SK-N-SH (cell line): ENCODE measurements around the gene UBXN6. TPM values are rescaled to one million over a fixed set of nuclear protein-coding genes. Genes with fewer than 3 reads are reported as not detected.

ENCODE experiments used
- CTCF ChIA-PET: fragments of 300-600, 350-600 bp; formaldehyde crosslinking; extraction: SDS; loops from one replicate; lab custom pipeline; 2021; lab: Yijun Ruan, JAX
- POLR2A ChIA-PET: fragments of 350-600 bp; sonication (Branson Sonifier 250); formaldehyde crosslinking; extraction: SDS; loops from one replicate; lab custom pipeline; 2020; ENCODE audit warnings: antibody characterized with exemption, inconsistent platforms; lab: Yijun Ruan, JAX
- DNase-seq: peaks from one replicate; pipeline ENCODE4 v3.0.0; 2012
- H2AFZ ChIP-seq: fragments of 200-600 bp; sonication (generic); 2 replicates; pipeline ENCODE4 v1.8.1; 2016; ENCODE audit warnings: antibody characterized with exemption, mild to moderate bottlenecking, low read depth
- H3F3A ChIP-seq: fragments of 200-600 bp; sonication (generic); replicated peaks from 2 replicates; pipeline ENCODE3; 2016; ENCODE audit warnings: antibody characterized with exemption, mild to moderate bottlenecking; ENCODE audit not compliant: insufficient read depth
- H3K27ac ChIP-seq, 2 experiments: fragments of 200-500 bp in 1 of 2; fragments of 200-600 bp in 1 of 2; sonication (Bioruptor generic) in 1 of 2; sonication (generic), shearing (Covaris generic) in 1 of 2; 2 replicates each; pipeline versions ENCODE4 v1.5.1 to v1.6.1; 2014 to 2016; ENCODE audit warnings: low read depth in 2 of 2, inconsistent platforms in 1 of 2, low read length in 1 of 2, mild to moderate bottlenecking in 1 of 2, mixed read lengths in 1 of 2
- H3K27me3 ChIP-seq: fragments of 200-600 bp; sonication (generic), shearing (Covaris generic); 2 replicates; pipeline ENCODE4 v1.6.1; 2016; ENCODE audit warnings: mixed run types; ENCODE audit not compliant: insufficient read depth
- H3K36me3 ChIP-seq, 2 experiments: fragments of 200-500 bp in 1 of 2; fragments of 200-600 bp in 1 of 2; sonication (Bioruptor generic) in 1 of 2; sonication (generic) in 1 of 2; replicated peaks in 1 of 2; 2 replicates each; pipeline versions ENCODE3 to v1.5.1; 2014 to 2016; ENCODE audit warnings: low read length in 1 of 2, mild to moderate bottlenecking in 1 of 2; ENCODE audit not compliant: insufficient read depth in 2 of 2, control insufficient read depth in 1 of 2
- H3K4me1 ChIP-seq, 2 experiments: fragments of 200-500 bp in 1 of 2; fragments of 200-600 bp in 1 of 2; sonication (Bioruptor generic) in 1 of 2; sonication (generic), shearing (Covaris generic) in 1 of 2; 2 replicates each; pipeline versions ENCODE4 v1.5.1 to v1.6.1; 2014 to 2016; ENCODE audit warnings: low read depth in 1 of 2, low read length in 1 of 2, mixed run types in 1 of 2; ENCODE audit not compliant: insufficient read depth in 2 of 2, control insufficient read depth in 1 of 2
- H3K4me2 ChIP-seq: fragments of 200-600 bp; sonication (generic), shearing (Covaris generic); 2 replicates; pipeline ENCODE4 v1.6.1; 2017; ENCODE audit warnings: mixed run types
- H3K4me3 ChIP-seq, 2 experiments: fragments of 200-500 bp in 1 of 2; fragments of 200-600 bp in 1 of 2; sonication (Bioruptor generic) in 1 of 2; sonication (generic), shearing (Covaris generic) in 1 of 2; 2 replicates each; pipeline versions ENCODE4 v1.5.1 to v1.8.1; 2014 to 2016; ENCODE audit warnings: low read depth in 2 of 2, inconsistent platforms in 1 of 2, low read length in 1 of 2, mild to moderate bottlenecking in 1 of 2, mixed read lengths in 1 of 2, moderate library complexity in 1 of 2
- H3K79me2 ChIP-seq: fragments of 200-600 bp; sonication (generic); 2 replicates; pipeline ENCODE4 v1.8.1; 2017; ENCODE audit warnings: mild to moderate bottlenecking; ENCODE audit not compliant: insufficient read depth
- H3K9ac ChIP-seq: fragments of 200-600 bp; sonication (generic); 2 replicates; pipeline ENCODE4 v1.6.1; 2017; ENCODE audit warnings: mixed run types
- H3K9me2 ChIP-seq: fragments of 200-600 bp; sonication (generic); 2 replicates; pipeline ENCODE4 v1.6.1; 2017; ENCODE audit warnings: mixed run types
- H3K9me3 ChIP-seq: fragments of 200-600 bp; sonication (generic); 2 replicates; pipeline ENCODE4 v1.6.1; 2017; ENCODE audit warnings: mixed run types, mild to moderate bottlenecking, moderate library complexity
- H4K20me1 ChIP-seq: fragments of 200-600 bp; sonication (generic); 2 replicates; pipeline ENCODE4 v1.6.1; 2017; ENCODE audit warnings: mild to moderate bottlenecking, mixed run types; ENCODE audit not compliant: insufficient read depth
- CHD2 ChIP-seq: fragments of 150-350 bp; IDR thresholded peaks from 2 replicates; pipeline ENCODE4 v1.6.1; 2018; ENCODE audit warnings: low read length; ENCODE audit not compliant: partially characterized antibody
- CTCF ChIP-seq: fragments of 200-600 bp; sonication (generic); IDR thresholded peaks from 2 replicates; pipeline ENCODE4 v1.6.1; 2017; ENCODE audit warnings: antibody characterized with exemption, mild to moderate bottlenecking, moderate library complexity
- FOXJ3 ChIP-seq: sonication (generic); formaldehyde crosslinking; IDR thresholded peaks from 2 replicates; pipeline ENCODE4 v1.5.1; 2020; ENCODE audit warnings: mild to moderate bottlenecking, missing genetic modification reagents
- FOXM1 ChIP-seq: IDR thresholded peaks from 2 replicates; pipeline ENCODE4 v1.4.0; 2012; ENCODE audit warnings: low read depth, mild to moderate bottlenecking
- GABPA ChIP-seq: IDR thresholded peaks from 2 replicates; pipeline ENCODE4 v1.4.0; 2012; ENCODE audit warnings: low read depth, mild to moderate bottlenecking
- GATA2 ChIP-seq: sonication (generic); formaldehyde crosslinking; IDR thresholded peaks from 2 replicates; pipeline ENCODE4 v1.5.0; 2020; ENCODE audit warnings: mild to moderate bottlenecking, missing genetic modification reagents
- JUND ChIP-seq: IDR thresholded peaks from 2 replicates; pipeline ENCODE4 v1.4.0; 2012
- MAX ChIP-seq: IDR thresholded peaks from 2 replicates; pipeline ENCODE4 v1.4.0; 2012; ENCODE audit warnings: low read depth
- MXI1 ChIP-seq: IDR thresholded peaks from 2 replicates; pipeline ENCODE4 v1.6.1; 2012; ENCODE audit warnings: mild to moderate bottlenecking, low read depth, low read length, improper control_type of control experiment
- NFIC ChIP-seq: IDR thresholded peaks from 2 replicates; pipeline ENCODE4 v1.4.0; 2012; ENCODE audit warnings: borderline replicate concordance
- NRF1 ChIP-seq: IDR thresholded peaks from 2 replicates; pipeline ENCODE4 v1.6.1; 2012; ENCODE audit warnings: low read depth, mild to moderate bottlenecking, low read length
- PBX3 ChIP-seq: IDR thresholded peaks from 2 replicates; pipeline ENCODE4; 2012
- POLR2AphosphoS5 ChIP-seq: IDR thresholded peaks from 2 replicates; pipeline ENCODE4 v1.6.1; 2012; ENCODE audit warnings: low read depth, low read length
- RAD21 ChIP-seq: IDR thresholded peaks from 2 replicates; pipeline ENCODE4 v1.6.1; 2012; ENCODE audit warnings: mild to moderate bottlenecking, low read length
- RFX5 ChIP-seq: IDR thresholded peaks from 2 replicates; pipeline ENCODE4 v1.6.1; 2012; ENCODE audit warnings: mild to moderate bottlenecking, improper control_type of control experiment, low read length
- SIN3A ChIP-seq: IDR thresholded peaks from 2 replicates; pipeline ENCODE4 v1.6.1; 2012; ENCODE audit warnings: low read depth, mild to moderate bottlenecking, low read length, moderate library complexity, borderline replicate concordance
- SMC3 ChIP-seq: IDR thresholded peaks from 2 replicates; pipeline ENCODE4 v1.6.1; 2012; ENCODE audit warnings: low read depth, low read length, improper control_type of control experiment
- WGBS: methylation state at CpG from one replicate; pipeline ENCODE4 v1.1.6; 2017; ENCODE audit warnings: low lambda C conversion rate; 5-methylcytosine and 5-hydroxymethylcytosine counted together
- polyA plus RNA-seq, 3 experiments: library from polyadenylated mRNA; depleted of rRNA; stranded (reverse); fragments of >200 nt; gene quantifications; 2 replicates each; pipeline ENCODE4 v1.2.3, GENCODE V29; 2012
- TF ChIP-seq, protein P1 (sequence below): fragments of 150-350 bp; IDR thresholded peaks from 2 replicates; pipeline ENCODE4 v1.6.1; 2016; ENCODE audit warnings: mild to moderate bottlenecking, low read depth, low read length

Gene UBXN6
- polyA plus RNA-seq, 1 of the 3 experiments (the other 2 are of a cell fraction), result 110 TPM

DNA sequence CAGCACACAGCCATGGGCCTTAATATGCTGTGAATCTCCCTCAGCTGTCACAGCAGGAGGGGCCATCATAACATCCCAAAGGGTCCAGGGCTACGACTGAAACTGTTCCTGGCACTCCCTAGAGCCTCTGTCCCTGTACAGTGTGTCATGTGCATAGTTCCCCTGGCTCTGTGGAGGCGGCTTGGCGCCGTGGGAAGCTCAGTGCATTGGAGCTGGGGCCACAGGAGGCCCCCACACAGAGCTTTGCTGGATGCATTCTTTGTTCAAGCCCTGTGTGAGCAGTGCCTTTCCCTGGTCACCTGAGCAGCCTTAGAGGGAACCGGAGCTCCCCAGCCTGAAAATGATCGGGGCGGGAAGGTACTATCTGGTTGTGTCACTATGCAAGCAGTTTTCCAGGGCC, 21.4 kb downstream of the UBXN6 start:
- POLR2A ChIA-PET, result no interaction called here

More for the DNA sequence above, 21.4 kb downstream of the UBXN6 start:
- no peaks in the 10 kb centered on the region for H3K9me3 ChIP-seq
- H3K36me3 ChIP-seq, result peaks cover 0 to 14% of the 10 kb centered on the region in 2 experiments
- no peaks in the 10 kb centered on the region for H3K9me2 ChIP-seq
- 95% methylated on average over 7 of the region's 7 CpGs for WGBS
- no peaks in the 10 kb centered on the region for H4K20me1 ChIP-seq
- H3K27ac ChIP-seq, result no peak overlapping the region
- H2AFZ ChIP-seq, result no peak overlapping the region
- no peaks in the 10 kb centered on the region for H3K4me1 ChIP-seq
- H3F3A ChIP-seq, result no peaks in the 10 kb centered on the region
- no peak overlapping the region for H3K4me2 ChIP-seq
- TF ChIP-seq RFX5 (no peak), NRF1 (no peak), GABPA (no peak), PBX3 (no peak), MXI1 (no peak), CHD2 (no peak), NFIC (no peak), GATA2 (CRISPR knock-in tag) (no peak), FOXJ3 (CRISPR knock-in tag) (no peak), RAD21 (no peak), CTCF (no peak), MAX (no peak), JUND (no peak), FOXM1 (no peak), SIN3A (no peak), SMC3 (no peak), POLR2AphosphoS5 (no peak)
- TF ChIP-seq, protein P1, sequence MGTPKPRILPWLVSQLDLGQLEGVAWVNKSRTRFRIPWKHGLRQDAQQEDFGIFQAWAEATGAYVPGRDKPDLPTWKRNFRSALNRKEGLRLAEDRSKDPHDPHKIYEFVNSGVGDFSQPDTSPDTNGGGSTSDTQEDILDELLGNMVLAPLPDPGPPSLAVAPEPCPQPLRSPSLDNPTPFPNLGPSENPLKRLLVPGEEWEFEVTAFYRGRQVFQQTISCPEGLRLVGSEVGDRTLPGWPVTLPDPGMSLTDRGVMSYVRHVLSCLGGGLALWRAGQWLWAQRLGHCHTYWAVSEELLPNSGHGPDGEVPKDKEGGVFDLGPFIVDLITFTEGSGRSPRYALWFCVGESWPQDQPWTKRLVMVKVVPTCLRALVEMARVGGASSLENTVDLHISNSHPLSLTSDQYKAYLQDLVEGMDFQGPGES, result no peak
- no peaks in the 10 kb centered on the region; the same call in 1 of the 2 replicates for H3K79me2 ChIP-seq
- no peak overlapping the region for H3K9ac ChIP-seq
- no peaks in the 10 kb centered on the region for H3K27me3 ChIP-seq
- CTCF ChIA-PET, result interaction anchor here (1.0 kb wide), 1 partner anchor 35 kb away, joined by 3 read pairs; no protein-coding TSS in a partner anchor
- DNase-seq, result no peak
- H3K4me3 ChIP-seq, result no peak overlapping the region
